GM12891 (cell line): ENCODE results near the gene SSBP4.

ENCODE experiments used
- PAX5 ChIP-seq: IDR thresholded peaks from 2 replicates; pipeline ENCODE4 v1.6.1; 2011; ENCODE audit warnings: low read length, moderate library complexity, mild to moderate bottlenecking; ENCODE audit not compliant: insufficient read depth, severe bottlenecking
- POLR2A ChIP-seq: IDR thresholded peaks from 2 replicates; pipeline ENCODE4 v1.6.1; 2011; ENCODE audit warnings: low read depth, low read length, control low read depth
- POLR2AphosphoS5 ChIP-seq: IDR thresholded peaks from 2 replicates; pipeline ENCODE4 v1.6.1; 2011; ENCODE audit warnings: low read depth, low read length, control low read depth
- SPI1 ChIP-seq: IDR thresholded peaks from 2 replicates; pipeline ENCODE4 v1.6.1; 2011; ENCODE audit warnings: low read depth, low read length, control low read depth
- TAF1 ChIP-seq: IDR thresholded peaks from 2 replicates; pipeline ENCODE4 v1.6.1; 2011; ENCODE audit warnings: low read depth, low read length, control low read depth

GRCh38 chr19:18473003-18473705 is 54.0 kb downstream of the SSBP4 start:
- TF ChIP-seq POLR2A (no peak), TAF1 (no peak), POLR2AphosphoS5 (no peak), PAX5 (no peak), SPI1 (no peak)
